ENCODE data around the gene NEDD4L.

- TF ChIP-seq CTCF (IDR thresholded peaks at IDR 0.05; ENCODE audit: insufficient read depth, low read depth, low read length) (no peak), EZH2 (IDR thresholded peaks at IDR 0.05; ENCODE audit: insufficient read depth, low read length) (no peak)
Observed at GRCh38 chr18:58443671-58444070, 399.6 kb downstream of the NEDD4L start.
